Ovary (tissue), 9 donors: Measurements from ENCODE around the gene TNS3. TPM values are rescaled to one million over a fixed set of nuclear protein-coding genes. Genes with fewer than 3 reads are reported as not detected.

Experiments used
- DNase-seq, 5 donors: peaks; one replicate each; pipeline ENCODE4 v3.0.0-alpha.2; 2019 to 2020
- H3K27ac ChIP-seq, 2 donors: fragments of 200-600 bp; one replicate each; pipeline versions ENCODE4 v1.5.1 to v1.8.0; 2019 to 2022
- H3K27me3 ChIP-seq: fragments of 200-600 bp; one replicate; pipeline ENCODE4 v1.8.0; 2022
- H3K36me3 ChIP-seq: fragments of 200-600 bp; sonication (generic); one replicate; pipeline ENCODE4 v1.5.1; 2019
- H3K4me1 ChIP-seq: one replicate; pipeline ENCODE4 v1.8.1; 2013; ENCODE audit warnings: mild to moderate bottlenecking, moderate library complexity; ENCODE audit not compliant: insufficient read depth
- H3K4me3 ChIP-seq: fragments of 200-600 bp; sonication (generic); one replicate; pipeline ENCODE4 v1.5.1; 2017
- H3K9me3 ChIP-seq, 2 donors: fragments of 200-600 bp in 1 of 2; sonication (generic) in 1 of 2; one replicate each; pipeline versions ENCODE4 v1.5.1 to v1.8.1; 2013 to 2019; ENCODE audit warnings: mild to moderate bottlenecking in 1 of 2, moderate library complexity in 1 of 2
- EP300 ChIP-seq: sonication (generic); formaldehyde crosslinking; IDR thresholded peaks from one replicate; pipeline ENCODE4 v1.6.1; 2017; ENCODE audit warnings: antibody characterized with exemption
- POLR2A ChIP-seq: fragments of 450-650 bp; IDR thresholded peaks from one replicate; pipeline ENCODE4 v1.6.1; 2017; ENCODE audit warnings: antibody characterized with exemption, mild to moderate bottlenecking, moderate library complexity
- WGBS, 3 donors: extraction: QIAGEN DNeasy Blood & Tissue Kit in 1 of 3; methylation state at CpG; one replicate each; pipeline versions ENCODE4 v1.1.5 to v1.1.7; 2013 to 2017; 5-methylcytosine and 5-hydroxymethylcytosine counted together
- intact Hi-C, 4 donors: fragments of 100-400 bp; cut with DNase I; formaldehyde crosslinking; loops; one replicate each; pipeline versions ENCODE4 v1.11.0 to v1.15.1; 2022 to 2023
- polyA plus RNA-seq, 2 donors: library from polyadenylated mRNA; stranded (reverse); fragments of 200-250 nt in 1 of 2; fragments of 350-450 nt in 1 of 2; fragmentation: Illumina TruSeq in 1 of 2; extraction: RNeasy Lipid Tissue Mini Kit (QIAGEN cat#74804) in 1 of 2; gene quantifications; one replicate each; pipeline ENCODE4 v1.2.3, GENCODE V29; 2013 to 2014
- total RNA-seq, 7 donors: library from RNA; depleted of rRNA in 2 of 7; stranded (reverse); fragments of >200 nt in 2 of 7; fragmentation: NEBNext Ultra II Directional in 3 of 7; extraction: Animal tissue kit (Norgen Biotek cat#: 25700) in 3 of 7; gene quantifications; one replicate each; pipeline versions ENCODE4 v1.1.0 to v1.2.4, GENCODE V29; 2016 to 2023
- TF ChIP-seq, protein P1 (sequence below), 3 donors: fragments of 450-650 bp in 2 of 3; fragments of 200-600 bp in 1 of 3; IDR thresholded peaks; one replicate each; pipeline versions ENCODE4 v1.5.1 to v1.8.0; 2016 to 2022; ENCODE audit warnings: antibody characterized with exemption in 3 of 3, mild to moderate bottlenecking in 1 of 3
- donor health status: DM: no; HTN: no; CAD: no; lungs with moderate emphysema.
- donor health status: DM: no; HTN: no; CAD: no.
- donor health status: Bipolar disorder and iron deficiency.
- donor health status: DM: yes; HTN: yes; CAD: no.
- donor health status: DM: no; HTN: no; CAD: no.
- donor health status: DM: yes; HTN: yes; CAD: no.

Gene TNS3
- total and polyA plus RNA-seq, 9 donors, result 36.6 to 137 (median 91.3) TPM

DNA sequence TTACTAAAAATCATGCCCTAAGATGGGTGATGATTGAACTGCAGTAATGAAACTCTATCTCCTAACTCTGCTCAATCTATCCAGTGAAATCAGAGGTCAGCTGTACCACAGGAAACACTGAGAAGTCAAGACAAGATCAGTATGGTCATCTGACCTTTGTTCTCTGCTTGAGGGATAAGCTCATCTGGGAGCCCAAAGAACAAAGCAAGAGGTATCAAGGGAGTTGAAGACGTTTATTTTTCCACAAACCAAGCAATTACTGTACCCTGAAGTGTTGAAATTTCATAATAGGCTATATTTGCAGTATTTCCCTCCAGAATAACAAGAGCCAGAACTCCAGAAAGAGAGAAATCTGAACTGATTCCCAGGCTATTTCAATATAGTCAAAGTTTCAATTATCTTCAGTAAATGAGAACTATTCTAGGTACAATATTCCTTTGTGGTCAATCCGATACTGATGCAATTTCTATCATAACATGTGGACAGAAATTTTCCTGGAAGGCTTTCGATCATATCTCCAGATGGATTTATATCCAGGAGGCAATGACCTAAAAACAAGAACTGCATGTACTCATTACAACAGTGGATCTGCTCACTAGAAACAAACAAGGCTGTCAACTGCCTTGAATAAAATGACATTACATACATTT lies 345.3 kb downstream of the TNS3 start:
- H3K4me3 ChIP-seq, result no peak overlapping the region
- H3K27me3 ChIP-seq, result no peaks in the 10 kb centered on the region
- peaks cover 22% of the 10 kb centered on the region for H3K4me1 ChIP-seq
- no peak overlapping the region for H3K27ac ChIP-seq
- no peaks in the 10 kb centered on the region for H3K36me3 ChIP-seq
- DNase-seq, result no peak
- H3K9me3 ChIP-seq, result no peaks in the 10 kb centered on the region
- intact Hi-C loops, result no loop called here
- 55 to 65% (median 60%) methylated on average over 3 of the region's 3 CpGs for WGBS, 3 donors
- TF ChIP-seq POLR2A (no peak), EP300 (no peak)
- TF ChIP-seq, protein P1, sequence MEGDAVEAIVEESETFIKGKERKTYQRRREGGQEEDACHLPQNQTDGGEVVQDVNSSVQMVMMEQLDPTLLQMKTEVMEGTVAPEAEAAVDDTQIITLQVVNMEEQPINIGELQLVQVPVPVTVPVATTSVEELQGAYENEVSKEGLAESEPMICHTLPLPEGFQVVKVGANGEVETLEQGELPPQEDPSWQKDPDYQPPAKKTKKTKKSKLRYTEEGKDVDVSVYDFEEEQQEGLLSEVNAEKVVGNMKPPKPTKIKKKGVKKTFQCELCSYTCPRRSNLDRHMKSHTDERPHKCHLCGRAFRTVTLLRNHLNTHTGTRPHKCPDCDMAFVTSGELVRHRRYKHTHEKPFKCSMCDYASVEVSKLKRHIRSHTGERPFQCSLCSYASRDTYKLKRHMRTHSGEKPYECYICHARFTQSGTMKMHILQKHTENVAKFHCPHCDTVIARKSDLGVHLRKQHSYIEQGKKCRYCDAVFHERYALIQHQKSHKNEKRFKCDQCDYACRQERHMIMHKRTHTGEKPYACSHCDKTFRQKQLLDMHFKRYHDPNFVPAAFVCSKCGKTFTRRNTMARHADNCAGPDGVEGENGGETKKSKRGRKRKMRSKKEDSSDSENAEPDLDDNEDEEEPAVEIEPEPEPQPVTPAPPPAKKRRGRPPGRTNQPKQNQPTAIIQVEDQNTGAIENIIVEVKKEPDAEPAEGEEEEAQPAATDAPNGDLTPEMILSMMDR (IDR thresholded peaks at IDR 0.05), result no peak

DNA sequence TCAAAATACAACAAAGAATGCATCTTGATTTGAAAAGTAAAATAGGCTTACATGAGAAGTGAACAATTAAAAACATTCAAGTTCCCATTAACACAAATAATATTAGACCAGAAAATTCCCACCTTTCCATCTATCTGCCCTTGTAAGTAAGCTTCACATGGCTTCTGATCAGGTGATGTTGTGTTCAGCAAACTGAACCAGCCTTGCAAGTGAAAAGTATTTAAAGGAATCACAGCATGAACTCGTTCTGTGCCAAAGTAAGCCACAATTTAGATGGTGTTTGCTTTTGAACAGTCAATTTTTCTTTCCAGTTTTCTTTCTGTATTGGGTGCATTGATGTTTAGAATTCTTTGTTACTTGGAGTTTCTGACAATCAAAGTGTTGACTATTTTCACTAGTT lies 347.9 kb downstream of the TNS3 start:
- DNase-seq, result no peak
- TF ChIP-seq, protein P1 (IDR thresholded peaks at IDR 0.05), result no peak
- TF ChIP-seq POLR2A, result no peak
- no peak for TF ChIP-seq EP300
- Histone ChIP-seq H3K4me1 (peaks cover 8% of the 10 kb centered on the region), H3K36me3 (no peaks in the 10 kb centered on the region), H3K27ac (no peak overlapping the region), H3K27me3 (no peaks in the 10 kb centered on the region), H3K4me3 (no peak overlapping the region), H3K9me3 (no peaks in the 10 kb centered on the region)
- intact Hi-C loops, result no loop called here
- WGBS, 3 donors, result 40 to 48% (median 44%) methylated on average over 1 of the region's 1 CpG

DNA sequence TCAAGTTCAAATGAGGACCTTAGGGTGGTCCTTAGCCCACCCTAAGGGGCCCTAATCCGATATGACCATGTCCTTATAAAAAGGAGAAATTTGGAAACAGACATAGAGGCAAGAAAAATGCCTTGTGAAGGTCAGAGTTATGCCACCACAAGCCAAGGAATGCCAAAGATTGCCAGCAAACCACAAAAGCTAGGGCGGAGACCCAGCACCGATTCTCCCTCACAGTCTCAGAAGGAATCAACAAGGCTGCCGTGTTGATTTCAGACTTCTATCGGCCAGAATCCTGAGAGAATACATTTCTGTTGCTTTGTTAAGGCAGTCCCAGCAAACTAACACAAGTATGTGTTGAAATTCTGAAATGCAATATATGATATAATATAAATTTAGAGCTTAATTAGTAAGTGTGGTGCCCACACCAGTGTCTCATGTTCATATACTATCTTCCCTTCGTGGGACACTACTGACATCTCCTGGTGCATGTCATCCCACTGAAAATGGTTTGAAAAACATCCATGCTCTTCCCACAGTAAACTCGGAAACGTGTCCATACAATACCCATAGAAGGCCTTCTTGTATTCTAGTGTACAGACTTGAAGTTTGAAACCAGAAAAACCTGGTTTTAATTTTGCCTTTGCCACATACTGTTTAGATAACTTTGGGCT lies 349.0 kb downstream of the TNS3 start:
- no peak for DNase-seq
- intact Hi-C loops, result no loop called here
- Histone ChIP-seq H3K27me3 (no peaks in the 10 kb centered on the region), H3K9me3 (no peaks in the 10 kb centered on the region), H3K27ac (no peak overlapping the region), H3K4me3 (no peak overlapping the region), H3K4me1 (peaks cover 2% of the 10 kb centered on the region), H3K36me3 (no peaks in the 10 kb centered on the region)
- 80 to 87% (median 84%) methylated on average over 8 of the region's 8 CpGs for WGBS, 3 donors
- no peak for TF ChIP-seq EP300
- TF ChIP-seq POLR2A, result no peak
- TF ChIP-seq, protein P1 (IDR thresholded peaks at IDR 0.05), result no peak

GRCh38 chr7:47231627-47232026 lies 350.3 kb downstream of the TNS3 start:
- intact Hi-C loops, result no loop called here
- Histone ChIP-seq H3K27ac (no peak overlapping the region), H3K36me3 (no peaks in the 10 kb centered on the region), H3K9me3 (no peaks in the 10 kb centered on the region), H3K4me1 (peaks cover 2% of the 10 kb centered on the region), H3K4me3 (no peak overlapping the region), H3K27me3 (no peaks in the 10 kb centered on the region)
- TF ChIP-seq POLR2A (no peak), EP300 (no peak)
- TF ChIP-seq, protein P1 (IDR thresholded peaks at IDR 0.05), result no peak
- WGBS, 3 donors, result 94 to 96% (median 94%) methylated on average over 1 of the region's 1 CpG
- DNase-seq, result no peak
